A549 (cell line): ENCODE results near the gene ASMT.
"Not testable (repeated sequence)": the region's sequence is repeated elsewhere in the genome, so short reads cannot be mapped to it uniquely, and the experiment has no call there.

Source experiments
- CBX2 ChIP-seq: fragments of 200-600 bp; sonication (generic); IDR thresholded peaks from 2 replicates; pipeline ENCODE4 v1.6.1; 2016; ENCODE audit warnings: low read depth, mild to moderate bottlenecking, borderline replicate concordance
- CTCF ChIP-seq: fragments of >200 bp; sonication (Bioruptor Twin); formaldehyde crosslinking; IDR thresholded peaks from 3 replicates; pipeline ENCODE4 v1.5.1; 2016
- EP300 ChIP-seq, 2 experiments: fragments of >200 bp; sonication (Bioruptor Twin); formaldehyde crosslinking; IDR thresholded peaks; 2 replicates in 1 of 2; 3 replicates in 1 of 2; pipeline ENCODE4 v1.6.1; 2016 to 2017
- GATA3 ChIP-seq: IDR thresholded peaks from 2 replicates; pipeline ENCODE4 v1.6.1; 2012; ENCODE audit warnings: borderline replicate concordance
- HOXA7 ChIP-seq: fragments of 250-450 bp; sonication (Bioruptor Pico); IDR thresholded peaks from 2 replicates; pipeline ENCODE4 v1.5.0; 2020; ENCODE audit warnings: mild to moderate bottlenecking, moderate library complexity
- HOXB5 ChIP-seq: fragments of 250-450 bp; sonication (Bioruptor Pico); IDR thresholded peaks from 2 replicates; pipeline ENCODE4 v1.5.0; 2020; ENCODE audit warnings: mild to moderate bottlenecking, moderate library complexity
- KDM5A ChIP-seq: fragments of 200-600 bp; sonication (generic); IDR thresholded peaks from 2 replicates; pipeline ENCODE4 v1.6.1; 2016; ENCODE audit warnings: antibody characterized with exemption, mild to moderate bottlenecking
- MAFK ChIP-seq: fragments of 450-650 bp; IDR thresholded peaks from 2 replicates; pipeline ENCODE4 v1.6.1; 2014; ENCODE audit not compliant: partially characterized antibody
- PHF8 ChIP-seq: fragments of 200-600 bp; sonication (generic); IDR thresholded peaks from 2 replicates; pipeline ENCODE4 v1.6.1; 2016; ENCODE audit warnings: low read depth, mild to moderate bottlenecking, antibody characterized with exemption, moderate library complexity, borderline replicate concordance
- POLR2A ChIP-seq: IDR thresholded peaks from 2 replicates; pipeline ENCODE4 v1.6.1; 2012; ENCODE audit warnings: mild to moderate bottlenecking, low read length
- TFCP2L1 ChIP-seq: fragments of 250-450 bp; sonication (Bioruptor Pico); IDR thresholded peaks from 2 replicates; pipeline ENCODE4 v1.5.0; 2021; ENCODE audit warnings: mild to moderate bottlenecking
- ZFP36 ChIP-seq: fragments of 450-650 bp; IDR thresholded peaks from 2 replicates; pipeline ENCODE4 v1.6.1; 2014; ENCODE audit warnings: borderline replicate concordance; ENCODE audit not compliant: partially characterized antibody

GRCh38 chrX:1624861-1625215 is 10.0 kb downstream of the ASMT start:
- TF ChIP-seq POLR2A; CTCF; HOXB5 (CRISPR knock-in tag); CBX2; GATA3; MAFK; PHF8; KDM5A; ZFP36; HOXA7; TFCP2L1 (CRISPR knock-in tag); EP300 (IDR thresholded peaks at IDR 0.05): not testable (repeated sequence)
